OCI-LY3 (cell line): ENCODE measurements around the gene DHX36.
A peak's percentile ranks its signal among the peaks of the same experiment; 100 is the strongest.

Experiments used
- H2AFZ ChIP-seq: fragments of 200-600, 300-600 bp; shearing (Covaris generic); 2 replicates; pipeline ENCODE4 v1.6.0; 2014; ENCODE audit warnings: antibody characterized with exemption, low read depth, low read length
- H3K27ac ChIP-seq: fragments of 200-600, 300-600 bp; sonication (generic); 2 replicates; pipeline ENCODE4 v1.5.1; 2014; ENCODE audit warnings: mild to moderate bottlenecking, low read length, moderate library complexity, mixed read lengths
- H3K27me3 ChIP-seq: fragments of 200-600, 300-600 bp; sonication (generic); 2 replicates; pipeline ENCODE4 v1.6.1; 2014; ENCODE audit warnings: low read depth, low read length, mixed read lengths
- H3K36me3 ChIP-seq: fragments of 200-600, 300-600 bp; sonication (generic); replicated peaks from 2 replicates; pipeline ENCODE3; 2014; ENCODE audit warnings: low read depth, low read length, mixed read lengths
- H3K4me1 ChIP-seq: fragments of 300-600, 200-600 bp; sonication (generic); 2 replicates; pipeline ENCODE4 v1.6.1; 2014; ENCODE audit warnings: low read length, mixed read lengths
- H3K4me2 ChIP-seq: fragments of 200-600, 300-600 bp; sonication (generic); 2 replicates; pipeline ENCODE4 v1.6.1; 2014; ENCODE audit warnings: low read length, mixed read lengths
- H3K4me3 ChIP-seq: fragments of 300-600, 200-600 bp; sonication (generic); 2 replicates; pipeline ENCODE4 v1.5.1; 2014; ENCODE audit warnings: antibody characterized with exemption, mild to moderate bottlenecking, low read length, moderate library complexity
- H3K79me2 ChIP-seq: fragments of 300-600, 200-600 bp; shearing (Covaris generic); 2 replicates; pipeline ENCODE4 v1.6.1; 2014; ENCODE audit warnings: mild to moderate bottlenecking, low read length, mixed read lengths
- H3K9ac ChIP-seq: fragments of 300-600, 200-600 bp; shearing (Covaris generic); 2 replicates; pipeline ENCODE4 v1.6.0; 2014; ENCODE audit warnings: mild to moderate bottlenecking, low read length, moderate library complexity
- H3K9me3 ChIP-seq: fragments of 200-600, 300-600 bp; shearing (Covaris generic); 2 replicates; pipeline ENCODE4 v1.6.1; 2014; ENCODE audit warnings: low read length, mixed read lengths; ENCODE audit not compliant: insufficient read depth
- H4K20me1 ChIP-seq: fragments of 200-600, 300-600 bp; sonication (generic); 2 replicates; pipeline ENCODE4 v1.6.1; 2016; ENCODE audit warnings: low read length, mixed read lengths; ENCODE audit not compliant: insufficient read depth
- EZH2phosphoT487 ChIP-seq: fragments of 200-600 bp; shearing (Covaris generic); IDR thresholded peaks from 2 replicates; pipeline ENCODE4 v1.6.1; 2018; ENCODE audit warnings: antibody characterized with exemption, mixed run types, low read depth
- TF ChIP-seq, protein P1 (sequence below): fragments of 200-600, 300-600 bp; sonication (generic); IDR thresholded peaks from 2 replicates; pipeline ENCODE4 v1.5.1; 2014; ENCODE audit warnings: antibody characterized with exemption, low read length, low read depth

Gene DHX36

DNA sequence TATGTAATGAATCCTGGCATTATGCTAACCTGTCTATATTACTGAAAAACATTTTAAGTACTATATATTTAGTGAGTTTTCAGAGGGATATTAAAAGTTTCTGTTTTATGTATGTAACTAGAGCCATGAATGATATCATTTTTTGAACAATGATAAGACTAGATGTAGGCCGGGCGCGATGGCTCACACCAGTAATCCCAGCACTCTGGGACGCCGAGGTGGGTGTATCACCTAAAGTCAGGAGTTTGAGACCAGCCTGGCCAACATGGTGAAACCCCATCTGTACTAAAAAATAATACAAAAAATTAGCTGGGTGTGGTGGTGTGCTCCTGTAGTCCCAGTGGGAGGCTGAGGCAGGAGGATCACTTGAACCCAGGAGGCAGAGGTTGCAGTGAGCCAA lies 34.1 kb downstream of the DHX36 start:
- Histone ChIP-seq H3K4me2 (no peak overlapping the region), H3K4me1 (peaks cover 6% of the 10 kb centered on the region), H4K20me1 (no peaks in the 10 kb centered on the region; the same call in 1 of the 2 replicates), H3K4me3 (no peak overlapping the region), H3K27me3 (no peaks in the 10 kb centered on the region), H3K27ac (no peak overlapping the region), H2AFZ (no peak overlapping the region), H3K9me3 (no peaks in the 10 kb centered on the region), H3K79me2 (no peaks in the 10 kb centered on the region), H3K36me3 (peaks cover 32% of the 10 kb centered on the region), H3K9ac (no peak overlapping the region)
- TF ChIP-seq, protein P1, sequence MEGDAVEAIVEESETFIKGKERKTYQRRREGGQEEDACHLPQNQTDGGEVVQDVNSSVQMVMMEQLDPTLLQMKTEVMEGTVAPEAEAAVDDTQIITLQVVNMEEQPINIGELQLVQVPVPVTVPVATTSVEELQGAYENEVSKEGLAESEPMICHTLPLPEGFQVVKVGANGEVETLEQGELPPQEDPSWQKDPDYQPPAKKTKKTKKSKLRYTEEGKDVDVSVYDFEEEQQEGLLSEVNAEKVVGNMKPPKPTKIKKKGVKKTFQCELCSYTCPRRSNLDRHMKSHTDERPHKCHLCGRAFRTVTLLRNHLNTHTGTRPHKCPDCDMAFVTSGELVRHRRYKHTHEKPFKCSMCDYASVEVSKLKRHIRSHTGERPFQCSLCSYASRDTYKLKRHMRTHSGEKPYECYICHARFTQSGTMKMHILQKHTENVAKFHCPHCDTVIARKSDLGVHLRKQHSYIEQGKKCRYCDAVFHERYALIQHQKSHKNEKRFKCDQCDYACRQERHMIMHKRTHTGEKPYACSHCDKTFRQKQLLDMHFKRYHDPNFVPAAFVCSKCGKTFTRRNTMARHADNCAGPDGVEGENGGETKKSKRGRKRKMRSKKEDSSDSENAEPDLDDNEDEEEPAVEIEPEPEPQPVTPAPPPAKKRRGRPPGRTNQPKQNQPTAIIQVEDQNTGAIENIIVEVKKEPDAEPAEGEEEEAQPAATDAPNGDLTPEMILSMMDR = no peak
- no peak for TF ChIP-seq EZH2phosphoT487

DNA sequence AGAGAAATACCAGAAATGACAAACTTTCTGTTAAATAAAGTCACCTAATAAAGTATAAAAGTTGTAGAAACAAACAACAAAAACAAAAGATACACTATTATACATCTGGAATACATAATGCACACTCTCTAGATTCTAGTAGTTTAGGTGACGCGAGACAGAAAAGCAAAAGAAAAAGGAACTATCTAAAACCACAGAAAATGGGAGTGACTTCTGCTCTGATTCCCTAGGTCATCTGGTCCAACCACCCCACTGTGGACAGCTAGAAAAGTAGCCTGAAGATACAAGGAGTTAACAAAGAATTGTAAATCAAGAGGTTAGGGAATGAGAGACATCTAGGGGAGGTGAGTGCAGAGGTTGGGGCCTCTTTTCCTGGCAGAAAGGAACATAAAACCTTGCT lies 39.1 kb downstream of the DHX36 start:
- Histone ChIP-seq H3K4me3 (no peak overlapping the region), H4K20me1 (peaks cover 5% of the 10 kb centered on the region; the same call in 1 of the 2 replicates), H3K27ac (no peak overlapping the region), H3K9me3 (no peaks in the 10 kb centered on the region), H3K79me2 (no peaks in the 10 kb centered on the region), H3K9ac (no peak overlapping the region), H2AFZ (no peak overlapping the region), H3K27me3 (no peaks in the 10 kb centered on the region), H3K36me3 (peaks cover 30% of the 10 kb centered on the region), H3K4me2 (peak overlapping the region; percentile 14), H3K4me1 (peaks cover 11% of the 10 kb centered on the region)
- no peak for TF ChIP-seq EZH2phosphoT487
- TF ChIP-seq, protein P1 = no peak

DNA sequence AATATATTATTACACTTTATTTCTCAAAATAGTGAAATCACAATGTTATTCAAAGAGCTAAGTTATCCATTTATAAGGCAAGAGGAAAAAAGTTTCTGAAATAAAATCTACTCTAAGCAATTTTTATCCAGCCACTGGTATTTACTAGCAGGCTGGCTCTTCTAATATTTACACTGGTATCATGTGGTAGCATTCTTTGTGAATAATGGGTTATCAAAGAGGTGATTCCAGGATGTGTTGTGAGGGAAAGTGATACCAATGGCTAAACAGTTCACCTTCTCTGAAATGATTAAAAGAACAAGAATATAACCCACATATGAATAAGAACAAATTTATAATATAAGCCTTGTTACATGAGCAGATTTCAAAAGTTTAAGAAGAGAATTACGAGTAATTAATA lies 44.1 kb downstream of the DHX36 start:
- Histone ChIP-seq H4K20me1 (peaks cover 5% of the 10 kb centered on the region; the same call in 1 of the 2 replicates), H3K4me2 (no peak overlapping the region), H3K27me3 (no peaks in the 10 kb centered on the region), H3K9ac (no peak overlapping the region), H3K79me2 (no peaks in the 10 kb centered on the region), H3K27ac (no peak overlapping the region), H2AFZ (no peak overlapping the region), H3K36me3 (peaks cover 62% of the 10 kb centered on the region), H3K4me3 (no peak overlapping the region), H3K4me1 (peaks cover 5% of the 10 kb centered on the region), H3K9me3 (no peaks in the 10 kb centered on the region)
- TF ChIP-seq, protein P1 = no peak
- no peak for TF ChIP-seq EZH2phosphoT487

DNA sequence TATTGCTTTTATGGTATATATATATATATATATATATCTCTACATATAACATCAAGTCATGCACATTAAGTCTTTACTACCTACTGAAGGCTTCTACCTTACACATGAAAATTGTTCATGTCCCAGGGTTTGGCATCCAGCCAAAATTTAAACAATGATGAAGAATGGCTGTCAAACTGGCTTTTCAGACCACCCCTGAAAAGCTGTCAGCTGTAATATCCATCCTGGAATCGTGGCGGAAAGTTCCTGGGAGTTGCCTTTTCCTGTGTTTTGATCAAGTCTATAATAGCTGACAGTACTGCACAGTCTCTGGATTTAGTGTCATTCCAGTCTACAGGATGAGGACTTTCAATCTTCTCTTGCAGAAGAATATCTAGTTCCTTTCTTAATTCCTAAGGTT lies 48.3 kb downstream of the DHX36 start:
- Histone ChIP-seq H3K4me2 (no peak overlapping the region), H3K27me3 (no peaks in the 10 kb centered on the region), H2AFZ (no peak overlapping the region), H3K9ac (no peak overlapping the region), H4K20me1 (no peaks in the 10 kb centered on the region), H3K79me2 (no peaks in the 10 kb centered on the region), H3K9me3 (no peaks in the 10 kb centered on the region), H3K4me1 (no peaks in the 10 kb centered on the region), H3K27ac (no peak overlapping the region), H3K4me3 (no peak overlapping the region), H3K36me3 (peaks cover 69% of the 10 kb centered on the region)
- TF ChIP-seq EZH2phosphoT487 = no peak
- TF ChIP-seq, protein P1 = no peak
